IPS DF 4.7 (cell line): ENCODE measurements around the gene TUT7.

ENCODE experiments used
- DNase-seq: peaks from one replicate; pipeline ENCODE4 v3.0.0-alpha.2; 2013; ENCODE audit warnings: low spot score; ENCODE audit errors: extremely low read depth

Gene TUT7

GRCh38 chr9:86256653-86257052 is 97.6 kb downstream of the TUT7 start:
- DNase-seq = no peak

DNA sequence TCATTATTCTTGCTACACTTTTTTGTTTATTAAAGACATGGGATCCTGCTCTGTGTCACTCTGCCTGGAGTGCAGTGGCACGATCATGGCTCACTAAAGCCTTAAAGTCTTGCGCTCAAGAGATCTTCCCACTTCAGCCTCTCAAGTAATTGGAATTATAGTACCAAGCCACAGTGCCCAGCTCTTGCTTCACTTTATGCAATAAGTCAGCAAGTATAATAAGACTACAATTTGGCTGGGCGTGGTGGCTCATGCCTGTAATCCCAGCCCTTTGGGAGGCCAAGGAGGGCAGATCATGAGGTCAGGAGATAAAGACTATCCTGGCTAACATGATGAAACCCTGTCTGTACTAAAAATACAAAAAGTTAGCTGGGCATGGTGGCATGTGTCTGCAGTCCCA is 100.6 kb downstream of the TUT7 start:
- DNase-seq = no peak

DNA sequence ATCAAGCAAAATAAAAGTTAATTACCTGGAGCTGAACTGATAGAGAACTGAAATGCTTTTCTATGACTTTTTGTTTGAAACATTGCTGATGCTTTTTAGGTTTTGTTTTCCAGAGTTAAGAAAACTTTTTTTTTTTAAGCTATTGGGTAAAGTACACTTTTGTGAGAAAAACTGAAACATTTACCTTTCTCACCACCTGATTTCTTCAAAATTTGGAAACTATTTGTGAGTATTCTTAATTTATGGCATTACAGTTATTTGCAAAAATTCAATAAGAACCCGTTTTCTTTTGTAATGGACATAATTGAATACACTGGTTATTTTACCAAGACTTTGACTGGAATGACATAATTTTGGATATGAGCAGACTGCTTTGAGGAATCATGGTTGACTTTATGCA is 101.3 kb downstream of the TUT7 start:
- no peak for DNase-seq

DNA sequence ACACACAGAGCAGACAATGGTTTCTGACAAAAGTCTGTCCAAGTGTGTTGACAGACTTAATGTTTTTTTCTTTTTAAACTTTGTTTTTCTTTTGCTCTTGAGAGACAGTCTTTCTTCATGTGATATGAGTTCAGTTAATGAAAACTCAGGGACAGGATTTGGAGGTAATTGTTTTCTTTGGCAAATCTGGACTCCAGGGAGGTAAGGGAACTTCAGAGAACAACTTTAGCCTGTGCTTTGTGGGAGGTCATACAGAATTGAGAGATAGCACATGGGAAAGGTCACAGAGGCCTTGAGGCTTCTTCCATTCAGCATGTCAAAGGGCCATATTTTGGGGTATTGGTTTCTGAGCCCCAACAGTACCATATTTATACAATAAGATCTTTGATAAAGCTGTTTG is 104.1 kb downstream of the TUT7 start:
- no peak for DNase-seq

DNA sequence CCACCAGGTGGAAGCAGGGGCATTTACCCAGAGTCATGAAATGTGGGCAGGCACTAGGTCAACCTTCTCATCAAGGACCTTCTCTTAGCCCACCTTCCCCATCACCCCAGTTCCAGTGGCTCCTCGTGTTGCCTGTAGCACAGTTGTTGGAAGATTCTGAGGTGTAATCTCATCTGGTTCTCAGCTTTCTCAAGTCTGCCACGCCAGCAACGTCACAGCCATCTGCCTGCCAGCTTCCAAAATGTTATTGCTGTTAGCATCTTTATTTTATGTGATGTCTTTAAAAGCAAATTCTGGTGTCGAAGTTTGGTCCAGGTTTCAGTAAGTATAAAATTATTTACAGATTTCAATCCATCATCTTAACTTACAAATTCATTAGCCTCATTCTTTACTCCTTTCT is 105.5 kb downstream of the TUT7 start:
- DNase-seq = no peak

DNA sequence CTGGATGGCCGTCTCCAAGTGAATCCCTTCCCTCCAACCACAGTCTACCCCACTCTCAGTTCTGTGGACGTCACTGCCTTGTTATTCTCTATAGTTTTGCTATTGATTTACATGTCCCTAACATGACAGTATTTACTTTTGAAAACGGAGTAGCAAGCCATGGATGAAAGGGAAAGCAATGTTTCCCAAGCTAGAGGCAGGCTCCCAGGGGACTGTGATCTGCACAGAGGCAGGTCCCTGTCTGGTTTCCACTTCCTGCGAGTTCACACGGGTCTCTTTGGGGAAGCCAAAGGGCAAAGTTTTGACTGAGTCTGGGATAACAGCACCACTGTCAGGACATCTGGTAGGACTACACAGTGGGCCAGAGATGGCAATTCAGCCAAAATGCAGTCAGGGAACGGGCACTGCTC is 107.5 kb downstream of the TUT7 start:
- no peak for DNase-seq

DNA sequence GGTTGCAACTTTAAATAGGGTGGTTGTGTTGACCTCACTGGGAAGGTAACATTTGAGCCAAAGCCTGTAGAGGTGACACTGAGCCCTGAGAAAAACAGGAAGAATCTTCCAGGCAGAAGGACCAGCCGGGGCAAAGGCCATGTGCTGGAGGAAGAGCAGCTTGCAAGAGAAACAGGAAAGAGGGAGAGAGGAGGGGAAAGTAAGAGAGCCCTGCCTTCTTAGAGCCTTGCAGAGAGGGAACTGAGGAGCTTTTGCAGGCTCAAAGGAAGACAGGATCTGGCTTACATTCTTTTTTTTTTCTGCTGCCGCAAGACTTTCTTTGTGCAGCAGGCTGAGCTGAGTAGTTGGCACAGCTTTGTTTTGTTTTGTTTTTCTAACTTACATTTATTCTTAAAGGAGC is 112.1 kb downstream of the TUT7 start:
- no peak for DNase-seq

- DNase-seq = no peak
Measured at GRCh38 chr9:86241216-86241615, 113.0 kb downstream of the TUT7 start.

DNA sequence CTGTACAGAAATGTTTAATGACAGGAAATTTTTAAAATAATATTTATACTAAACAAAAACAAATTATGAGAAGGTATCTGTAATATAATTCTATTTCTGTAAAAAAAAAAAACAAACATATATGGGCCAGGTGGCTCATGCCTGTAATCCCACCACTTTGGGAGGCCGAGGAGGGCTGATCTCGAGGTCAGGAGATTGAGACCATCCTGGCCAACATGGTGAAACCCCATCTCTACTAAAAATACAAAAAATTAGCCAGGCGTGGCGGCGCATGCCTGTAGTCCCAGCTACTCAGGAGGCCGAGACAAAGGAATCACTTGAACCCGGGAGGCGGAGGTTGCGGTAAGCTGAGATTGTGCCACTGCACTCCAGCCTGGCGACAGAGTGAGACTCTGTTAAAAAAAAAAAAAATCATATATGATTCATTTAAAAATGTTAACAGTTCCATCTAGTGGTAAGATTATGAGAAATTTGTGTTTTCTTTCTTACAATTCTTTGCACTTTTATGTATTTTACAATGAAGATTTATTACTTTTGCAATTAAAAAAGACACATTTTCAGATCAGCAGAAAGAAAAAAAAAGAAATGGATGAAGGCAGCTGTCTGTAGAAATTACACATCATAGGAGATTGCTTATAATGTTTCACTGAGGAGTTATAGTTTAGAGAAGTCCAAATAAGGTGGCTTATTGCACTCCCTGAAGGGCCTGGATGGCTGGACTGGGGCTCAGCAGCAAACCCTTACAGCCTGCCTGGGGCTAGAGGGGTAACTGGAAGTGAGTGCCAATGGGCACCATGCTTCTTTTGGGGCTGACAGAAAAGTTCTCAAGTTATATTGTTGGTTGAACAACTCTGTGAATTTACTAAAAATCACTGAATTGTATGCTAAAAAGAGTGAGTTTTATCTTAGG is 115.1 kb downstream of the TUT7 start:
- DNase-seq = no peak
